Gastroesophageal sphincter (tissue), 4 donors: Measurements from ENCODE around the gene HRH1. TPM values are rescaled to one million over a fixed set of nuclear protein-coding genes. Genes with fewer than 3 reads are reported as not detected.

Source experiments
- ATAC-seq: fragments of 150-250 bp; one replicate; pipeline ENCODE4 v1.9.1; 2016; ENCODE audit warnings: mild to moderate bottlenecking, moderate library complexity
- H3K27ac ChIP-seq, 4 donors: fragments of 200-600 bp; sonication (generic) in 3 of 4; 1 replicate in 3 of 4; 2 replicates in 1 of 4; pipeline ENCODE4 v1.5.1; 2016 to 2019
- H3K27me3 ChIP-seq: fragments of 200-600 bp; sonication (generic); one replicate; pipeline ENCODE4 v1.5.1; 2019
- H3K36me3 ChIP-seq, 2 donors: fragments of 200-600 bp; sonication (generic); one replicate each; pipeline ENCODE4 v1.5.1; 2019; ENCODE audit warnings: control low read depth in 1 of 2
- H3K4me1 ChIP-seq, 3 donors: fragments of 200-600 bp; sonication (generic); 1 replicate in 2 of 3; 2 replicates in 1 of 3; pipeline ENCODE4 v1.5.1; 2016 to 2019; ENCODE audit warnings: control low read depth in 2 of 3
- H3K4me3 ChIP-seq, 2 donors: fragments of 200-600 bp; sonication (generic); one replicate each; pipeline ENCODE4 v1.5.1; 2019; ENCODE audit warnings: mild to moderate bottlenecking in 1 of 2, moderate library complexity in 1 of 2
- H3K9me3 ChIP-seq, 3 donors: fragments of 200-600 bp; sonication (generic); one replicate each; pipeline ENCODE4 v1.5.1; 2017 to 2019; ENCODE audit warnings: control low read depth in 2 of 3
- CTCF ChIP-seq, 4 experiments: fragments of 200-600 bp in 2 of 4; fragments of 450-650 bp in 2 of 4; sonication (generic) in 1 of 4; IDR thresholded peaks; one replicate each; pipeline ENCODE4 v1.5.1; 2017 to 2019; ENCODE audit warnings: antibody characterized with exemption in 4 of 4, mild to moderate bottlenecking in 2 of 4, moderate library complexity in 2 of 4
- EP300 ChIP-seq: sonication (generic); formaldehyde crosslinking; IDR thresholded peaks from one replicate; pipeline ENCODE4 v1.6.1; 2017; ENCODE audit warnings: antibody characterized with exemption, mild to moderate bottlenecking
- POLR2A ChIP-seq, 2 donors: fragments of 450-650 bp; IDR thresholded peaks; one replicate each; pipeline ENCODE4 v1.6.1; 2017; ENCODE audit warnings: antibody characterized with exemption in 2 of 2, mild to moderate bottlenecking in 2 of 2, moderate library complexity in 1 of 2
- POLR2AphosphoS5 ChIP-seq: sonication (generic); formaldehyde crosslinking; IDR thresholded peaks from one replicate; pipeline ENCODE4 v1.6.1; 2017; ENCODE audit warnings: antibody characterized with exemption
- WGBS, 2 donors: methylation state at CpG; one replicate each; pipeline ENCODE4 v1.1.5; 2018; ENCODE audit warnings: low coverage in 1 of 2; 5-methylcytosine and 5-hydroxymethylcytosine counted together
- total RNA-seq, 4 donors: library from RNA; depleted of rRNA; stranded (reverse); fragments of >200 nt; gene quantifications; one replicate each; pipeline ENCODE4 v1.1.0, GENCODE V29; 2016

The HRH1 gene
- total RNA-seq, 4 donors from 2014 or later = 1.6 to 14.4 (median 7.8) TPM

- Histone ChIP-seq H3K36me3 (no peaks in the 10 kb centered on the region), H3K9me3 (no peaks in the 10 kb centered on the region), H3K27ac (peak overlapping the region in 3 of 4 donors; percentile 71 to 81 (median 73)), H3K4me1 (peaks cover 0 to 32% (median 21%) of the 10 kb centered on the region in 3 donors), H3K4me3 (no peak overlapping the region), H3K27me3 (no peaks in the 10 kb centered on the region)
- WGBS, 2 donors = 80 to 100% methylated on average over 1 to 2 of the region's 3 CpGs
- ATAC-seq = peak; percentile 4
- no peak for TF ChIP-seq POLR2AphosphoS5
- no peak for TF ChIP-seq POLR2A (IDR thresholded peaks at IDR 0.05)
- no peak for TF ChIP-seq CTCF (IDR thresholded peaks at IDR 0.05)
- TF ChIP-seq EP300 = no peak
Observed at GRCh38 chr3:11185144-11185543, 30.9 kb downstream of the HRH1 start.

DNA sequence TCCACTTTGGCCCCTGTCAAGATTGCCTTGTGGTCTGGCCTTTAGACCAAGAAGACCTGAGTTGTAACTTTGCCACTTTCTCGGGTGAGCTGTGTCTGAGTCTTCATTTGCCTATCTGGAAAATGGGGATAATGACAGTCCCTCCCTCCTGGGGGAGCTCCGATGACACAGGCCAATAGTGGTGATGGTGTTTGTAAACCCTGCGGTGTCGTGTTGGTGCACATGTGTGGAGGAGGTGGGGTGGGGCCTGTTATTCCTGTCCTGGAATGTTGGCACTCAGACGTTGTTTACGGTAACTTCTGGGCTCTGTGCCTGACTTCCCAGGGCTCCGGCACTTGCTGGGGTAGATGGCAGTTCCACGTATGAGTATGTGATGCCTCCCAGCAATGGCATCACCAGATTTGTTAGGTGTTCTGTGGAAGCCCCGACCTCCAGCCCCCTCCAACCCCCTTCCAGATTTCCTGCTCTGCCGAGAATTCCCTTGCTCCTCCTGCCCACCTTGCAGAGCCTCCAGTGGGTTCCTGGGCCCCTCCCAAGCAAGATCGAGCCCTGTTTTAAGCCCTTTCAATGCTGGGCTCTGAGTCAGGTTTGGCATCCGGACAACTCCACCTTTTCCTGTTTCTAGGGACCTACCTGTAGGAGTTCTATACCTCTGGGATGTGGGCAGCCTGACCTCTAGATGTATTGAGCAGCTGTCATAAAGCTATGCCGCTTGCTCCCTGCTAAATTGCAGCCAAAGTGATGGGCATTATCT, 31.4 kb downstream of the HRH1 start:
- H3K27ac ChIP-seq = peak overlapping the region in 3 of 4 donors; percentile 71 to 81 (median 73)
- H3K27me3 ChIP-seq = no peaks in the 10 kb centered on the region
- TF ChIP-seq POLR2AphosphoS5 = peak; percentile 97
- TF ChIP-seq POLR2A (IDR thresholded peaks at IDR 0.05) = no peak
- no peak for TF ChIP-seq CTCF (IDR thresholded peaks at IDR 0.05)
- 27 to 52% methylated on average over 4 to 5 of the region's 13 CpGs for WGBS, 2 donors
- ATAC-seq = peak; percentile 89
- H3K36me3 ChIP-seq = no peaks in the 10 kb centered on the region
- peaks cover 0 to 32% (median 21%) of the 10 kb centered on the region in 3 donors for H3K4me1 ChIP-seq
- H3K4me3 ChIP-seq = no peak overlapping the region
- no peaks in the 10 kb centered on the region for H3K9me3 ChIP-seq

DNA sequence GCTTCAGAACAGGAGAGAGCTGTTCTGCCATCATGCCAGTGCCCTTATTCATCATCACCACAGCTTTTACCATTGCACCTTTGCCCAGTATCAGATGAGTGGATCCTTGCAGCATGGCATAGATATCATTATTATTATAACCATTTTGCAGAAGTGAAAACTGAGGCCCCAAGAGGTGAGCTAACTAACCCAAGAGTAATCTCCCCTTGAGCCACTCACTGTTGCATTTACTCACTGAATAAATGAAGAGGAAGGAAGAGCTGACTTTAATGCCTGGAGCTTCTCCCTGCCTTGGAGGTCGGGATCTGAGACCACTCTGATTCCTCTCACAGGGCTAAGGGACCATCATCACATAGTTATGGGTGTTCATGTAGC, 32.0 kb downstream of the HRH1 start:
- no peak overlapping the region for H3K4me3 ChIP-seq
- no peaks in the 10 kb centered on the region for H3K27me3 ChIP-seq
- no peaks in the 10 kb centered on the region for H3K36me3 ChIP-seq
- H3K4me1 ChIP-seq = peaks cover 0 to 32% (median 21%) of the 10 kb centered on the region in 3 donors
- peak; percentile 1 for ATAC-seq
- peak overlapping the region in 3 of 4 donors; percentile 71 to 81 (median 73) for H3K27ac ChIP-seq
- TF ChIP-seq POLR2A (IDR thresholded peaks at IDR 0.05) (no peak), CTCF (IDR thresholded peaks at IDR 0.05) (no peak), POLR2AphosphoS5 (no peak), EP300 (no peak)
- H3K9me3 ChIP-seq = no peaks in the 10 kb centered on the region
- WGBS, 2 donors = 14 to 33% methylated on average over 1 of the region's 1 CpG

GRCh38 chr3:11186771-11187191, 32.5 kb downstream of the HRH1 start:
- H3K4me1 ChIP-seq = peaks cover 0 to 32% (median 21%) of the 10 kb centered on the region in 3 donors
- no peaks in the 10 kb centered on the region for H3K36me3 ChIP-seq
- ATAC-seq = peak; percentile 48
- no peaks in the 10 kb centered on the region for H3K9me3 ChIP-seq
- H3K4me3 ChIP-seq = no peak overlapping the region
- TF ChIP-seq EP300 = no peak
- no peak for TF ChIP-seq CTCF (IDR thresholded peaks at IDR 0.05)
- no peak for TF ChIP-seq POLR2AphosphoS5
- TF ChIP-seq POLR2A (IDR thresholded peaks at IDR 0.05) = no peak
- 24 to 25% methylated on average over 2 of the region's 2 CpGs for WGBS, 2 donors
- H3K27ac ChIP-seq = peak overlapping the region in 3 of 4 donors; percentile 71 to 81 (median 73)
- no peaks in the 10 kb centered on the region for H3K27me3 ChIP-seq

- Histone ChIP-seq H3K27me3 (no peaks in the 10 kb centered on the region), H3K36me3 (no peaks in the 10 kb centered on the region), H3K27ac (no peak overlapping the region), H3K4me1 (peaks cover 0 to 32% (median 21%) of the 10 kb centered on the region in 3 donors), H3K4me3 (no peak overlapping the region), H3K9me3 (no peaks in the 10 kb centered on the region)
- whole genome bisulfite sequencing, 2 donors = 56 to 68% methylated on average over 3 of the region's 3 CpGs
- TF ChIP-seq EP300 (no peak), POLR2A (IDR thresholded peaks at IDR 0.05) (no peak), CTCF (IDR thresholded peaks at IDR 0.05) (no peak), POLR2AphosphoS5 (no peak)
- ATAC-seq = no peak
Observed at GRCh38 chr3:11187681-11188080, 33.4 kb downstream of the HRH1 start.
